ENCODE results near the gene CRPPA. TPM values are rescaled to one million over a fixed set of nuclear protein-coding genes. Genes with fewer than 3 reads are reported as not detected.
"Not testable (repeated sequence)": the region's sequence is repeated elsewhere in the genome, so short reads cannot be mapped to it uniquely, and the experiment has no call there.

Gene CRPPA
- total and polyA plus RNA-seq, 5 experiments from 2014 or later = 0.10 to 1.8 (median 0.94) TPM

DNA sequence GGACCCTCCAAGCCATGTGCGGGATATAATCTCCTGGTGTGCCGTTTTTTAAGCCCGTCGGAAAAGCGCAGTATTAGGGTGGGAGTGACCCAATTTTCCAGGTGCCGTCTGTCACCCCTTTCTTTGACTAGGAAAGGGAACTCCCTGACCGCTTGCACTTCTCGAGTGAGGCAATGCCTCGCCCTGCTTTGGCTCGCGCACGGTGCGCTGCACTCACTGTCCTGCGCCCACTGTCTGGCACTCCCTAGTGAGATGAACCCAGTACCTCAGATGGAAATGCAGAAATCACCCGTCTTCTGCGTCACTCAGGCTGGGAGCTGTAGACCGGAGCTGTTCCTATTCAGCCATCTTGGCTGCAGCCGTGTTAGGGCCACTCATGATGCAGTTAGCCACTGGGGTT lies 37.6 kb downstream of the CRPPA start:
- peaks cover 0 to 23% (median 6%) of the 10 kb centered on the region in 9 donors for H3K9me3 Mint-ChIP-seq
- DNase-seq, H3K4me1 Mint-ChIP-seq, POLR2A ChIA-PET, H3K27me3 Mint-ChIP-seq, H3K4me3 Mint-ChIP-seq, H3K27ac Mint-ChIP-seq, ATAC-seq: not testable (repeated sequence)
- peaks cover 6 to 24% (median 11%) of the 10 kb centered on the region in 3 donors for H3K36me3 Mint-ChIP-seq

DNA sequence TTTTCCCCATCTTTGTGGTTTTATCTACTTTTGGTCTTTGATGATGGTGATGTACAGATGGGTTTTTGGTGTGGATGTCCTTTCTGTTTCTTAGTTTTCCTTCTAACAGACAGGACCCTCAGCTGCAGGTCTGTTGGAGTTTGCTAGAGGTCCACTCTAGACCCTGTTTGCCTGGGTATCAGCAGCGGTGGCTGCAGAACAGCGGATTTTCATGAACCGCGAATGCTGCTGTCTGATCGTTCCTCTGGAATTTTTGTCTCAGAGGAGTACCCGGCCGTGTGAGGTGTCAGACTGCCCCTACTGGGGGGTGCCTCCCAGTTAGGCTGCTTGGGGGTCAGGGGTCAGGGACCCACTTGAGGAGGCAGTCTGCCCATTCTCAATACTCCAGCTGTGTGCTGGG lies 38.2 kb downstream of the CRPPA start:
- H3K27me3 Mint-ChIP-seq, H3K4me1 Mint-ChIP-seq, H3K27ac Mint-ChIP-seq, ATAC-seq, POLR2A ChIA-PET, H3K4me3 Mint-ChIP-seq, DNase-seq: not testable (repeated sequence)
- H3K9me3 Mint-ChIP-seq = peaks cover 0 to 23% (median 6%) of the 10 kb centered on the region in 9 donors
- peaks cover 6 to 24% (median 11%) of the 10 kb centered on the region in 3 donors for H3K36me3 Mint-ChIP-seq

Other genes starting within 250 kb of the CRPPA start
- not detected for gene SOSTDC1, start 44.2 kb upstream of the CRPPA start, total RNA-seq
- not detected for gene SOSTDC1, start 44.2 kb upstream of the CRPPA start, polyA plus RNA-seq
- not detected for gene LRRC72, start 105.3 kb upstream of the CRPPA start, total RNA-seq
- gene LRRC72, start 105.3 kb upstream of the CRPPA start, polyA plus RNA-seq = not detected
- gene ANKMY2, start 224.2 kb upstream of the CRPPA start, total RNA-seq = 10 to 100 TPM; 12.3 to 13.6 TPM
- 10 to 100 TPM; 11.9 to 14.7 (median 13.6) TPM for gene ANKMY2, start 224.2 kb upstream of the CRPPA start, polyA plus RNA-seq
- gene BZW2, start 224.6 kb upstream of the CRPPA start, total RNA-seq = 10 to 100 TPM; 33.4 to 34.1 TPM
- 10 to 100 TPM; 76.9 to 83.4 (median 81.6) TPM for gene BZW2, start 224.6 kb upstream of the CRPPA start, polyA plus RNA-seq